Measurements from ENCODE around the gene EIF5AL1. TPM values are rescaled to one million over a fixed set of nuclear protein-coding genes. Genes with fewer than 3 reads are reported as not detected.

The EIF5AL1 gene
- total RNA-seq, 1 experiment from 2014 or later: 0.39 TPM

- no peak overlapping the region for H3K4ac ChIP-seq (ENCODE audit: low read depth, low read length)
- no peaks in the 10 kb centered on the region for H4K20me1 ChIP-seq (ENCODE audit: control insufficient read depth, insufficient read depth, insufficient read length)
- no peaks in the 10 kb centered on the region for H3K79me1 ChIP-seq (ENCODE audit: insufficient read depth, low read depth, low read length, poor library complexity, severe bottlenecking)
- H2AK5ac ChIP-seq (ENCODE audit: insufficient read length, low read length): no peak overlapping the region
- H3K9ac ChIP-seq (ENCODE audit: extremely low read depth, insufficient read length, low read length): no peak overlapping the region
- no peak overlapping the region for H2BK12ac ChIP-seq (ENCODE audit: insufficient read length, low read depth, low read length)
- H3K27ac ChIP-seq (ENCODE audit: insufficient read length, low read depth, low read length): no peak overlapping the region
- no peak for DNase-seq
- H3K27me3 ChIP-seq (ENCODE audit: insufficient read depth, low read length): no peaks in the 10 kb centered on the region
- no peak overlapping the region for H4K91ac ChIP-seq (ENCODE audit: insufficient read length, low read depth, low read length)
- H3K4me3 Mint-ChIP-seq: no peak overlapping the region
- H3K14ac ChIP-seq (ENCODE audit: insufficient read depth, low read length): no peak overlapping the region
- H3K56ac ChIP-seq (ENCODE audit: insufficient read length, low read depth, low read length): no peak overlapping the region
- H3K4me2 ChIP-seq (ENCODE audit: insufficient read depth, insufficient read length, low read length): no peak overlapping the region
- H2BK120ac ChIP-seq (ENCODE audit: low read depth, low read length, poor library complexity, severe bottlenecking): no peak overlapping the region
- no peak overlapping the region for H3K27ac Mint-ChIP-seq
- H2BK15ac ChIP-seq (ENCODE audit: low read depth, low read length): no peak overlapping the region
- no peaks in the 10 kb centered on the region; the same call in 1 of the 2 replicates for H3K4me1 ChIP-seq (ENCODE audit: insufficient read depth, low read length)
- H2BK5ac ChIP-seq (ENCODE audit: insufficient read length, low read length): no peak overlapping the region
- peaks cover 7 to 13% of the 10 kb centered on the region in 2 experiments for H3K4me1 Mint-ChIP-seq
- H2BK20ac ChIP-seq (ENCODE audit: low read depth, low read length, poor library complexity, severe bottlenecking): no peak overlapping the region
- H3K23me2 ChIP-seq (ENCODE audit: insufficient read length, low read depth, low read length, poor library complexity, severe bottlenecking): no peaks in the 10 kb centered on the region
- WGBS (ENCODE audit: extremely low coverage, insufficient read length, low lambda C conversion rate): no CpG with 5 or more reads among the region's 3 CpGs
- no peak overlapping the region for H3T11ph ChIP-seq (ENCODE audit: low read length)
- H3K18ac ChIP-seq (ENCODE audit: insufficient read length, low read depth, low read length): no peak overlapping the region
- 0 out of 7 replicates have a peak, but pooled peaks cover 0 to 2% (median 0%) of the 10 kb centered on the region in 3 experiments for H3K36me3 Mint-ChIP-seq (ENCODE audit: insufficient read depth in 1 of 3, low read depth in 3 of 3)
- peaks cover 0 to 3% of the 10 kb centered on the region in 2 experiments; a peak in 2 of 5 replicates for H3K9me3 Mint-ChIP-seq
- no peak overlapping the region for H4K5ac ChIP-seq (ENCODE audit: insufficient read length, low read depth, low read length)
- peaks cover 48% of the 10 kb centered on the region for H3K27me3 Mint-ChIP-seq (ENCODE audit: low read depth)
- no peak for TF ChIP-seq CTCF (conservative IDR thresholded peaks at IDR 0.05)
- H3K23ac ChIP-seq (ENCODE audit: insufficient read length, low read depth, low read length): no peak overlapping the region
- H2AFZ ChIP-seq (ENCODE audit: low read length): no peak overlapping the region
- no peak overlapping the region for H4K8ac ChIP-seq (replicated peaks; ENCODE audit: insufficient read length, low read depth, low read length)
- no peaks in the 10 kb centered on the region for H3K79me2 ChIP-seq (ENCODE audit: insufficient read depth, low read length)
- no peaks in the 10 kb centered on the region for H3K9me3 ChIP-seq (ENCODE audit: control insufficient read depth, low read depth, low read length)
Measured at GRCh38 chr10:79492839-79493238, 19.5 kb upstream of the EIF5AL1 start.
